ENCODE results near the gene GP1BB.
"Not testable (repeated sequence)": the region's sequence is repeated elsewhere in the genome, so short reads cannot be mapped to it uniquely, and the experiment has no call there.

Gene GP1BB

GRCh38 chr22:19714312-19715187, 8.8 kb upstream of the GP1BB start, which contains the start of gene SEPTIN5:
Gene SEPTIN5, plus strand, starts transcription at chr22:19714503. Its CDS starts 86 bp downstream, at chr22:19714589.
- peak; percentile 66 for DNase-seq (ENCODE audit: low spot score)

DNA sequence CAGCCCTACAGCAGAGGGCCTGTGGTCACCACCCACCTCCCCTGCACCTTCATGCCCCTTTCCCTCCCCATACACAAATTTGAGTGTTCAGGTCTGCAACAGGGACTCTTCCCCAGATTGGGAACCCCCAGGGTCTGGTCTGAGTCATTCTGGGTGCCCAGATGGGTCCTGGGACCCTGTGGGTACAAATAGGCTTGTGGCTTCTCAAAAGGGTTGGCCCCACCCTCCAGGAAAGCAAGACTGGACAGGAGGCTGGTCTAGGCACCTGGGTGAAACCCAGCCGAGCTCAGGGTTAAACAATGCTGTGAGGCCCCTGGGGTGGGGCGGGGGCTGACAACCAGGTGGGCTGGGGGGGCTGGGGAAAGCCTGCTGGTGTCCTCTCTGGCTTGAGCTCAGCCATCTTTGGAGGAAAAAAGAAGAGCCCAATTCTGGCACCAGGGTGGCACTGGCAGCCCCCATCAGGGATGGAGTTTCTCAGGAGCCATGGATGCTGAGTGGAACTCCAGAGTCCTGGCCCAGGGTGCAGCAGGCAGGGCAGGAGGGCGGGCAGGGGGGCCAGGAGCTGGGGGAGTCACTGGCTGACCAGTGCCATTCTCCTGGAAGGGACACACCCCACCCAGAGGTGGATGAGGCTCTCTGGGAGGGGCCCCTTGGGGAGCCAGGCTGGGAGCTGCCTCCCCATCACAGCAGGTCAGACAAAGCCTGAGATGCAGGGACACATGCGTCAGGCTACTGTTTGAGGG, 8.0 kb upstream of the GP1BB start:
- no peak for DNase-seq (ENCODE audit: low spot score)

- no peak for DNase-seq (ENCODE audit: low spot score)
These were observed 7.1 kb upstream of the GP1BB start for GRCh38 chr22:19716041-19716828.

- no peak for DNase-seq (ENCODE audit: low spot score)
These were observed 6.6 kb upstream of the GP1BB start for GRCh38 chr22:19716829-19717105.

DNA sequence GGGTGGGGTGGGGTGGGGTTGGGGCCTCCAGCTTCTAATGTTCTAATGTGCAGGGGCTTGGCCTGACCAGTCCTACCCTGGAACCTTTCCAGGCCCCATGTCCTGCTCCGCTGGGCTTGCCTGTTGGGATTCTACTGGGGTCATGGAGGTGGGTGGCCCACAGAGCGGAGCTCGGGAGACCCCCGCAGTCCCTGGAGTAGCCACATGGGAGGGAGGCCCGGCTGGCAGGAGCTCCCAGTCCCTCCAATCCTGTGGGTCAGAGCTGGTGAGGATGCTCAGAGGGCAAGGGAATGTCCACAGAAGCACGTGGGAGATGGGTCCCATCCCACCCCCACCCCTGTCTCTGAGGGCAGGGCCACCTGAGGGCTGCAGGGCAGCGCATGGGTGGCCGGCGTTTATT, 6.2 kb upstream of the GP1BB start:
- no peak for DNase-seq (ENCODE audit: low spot score)

DNA sequence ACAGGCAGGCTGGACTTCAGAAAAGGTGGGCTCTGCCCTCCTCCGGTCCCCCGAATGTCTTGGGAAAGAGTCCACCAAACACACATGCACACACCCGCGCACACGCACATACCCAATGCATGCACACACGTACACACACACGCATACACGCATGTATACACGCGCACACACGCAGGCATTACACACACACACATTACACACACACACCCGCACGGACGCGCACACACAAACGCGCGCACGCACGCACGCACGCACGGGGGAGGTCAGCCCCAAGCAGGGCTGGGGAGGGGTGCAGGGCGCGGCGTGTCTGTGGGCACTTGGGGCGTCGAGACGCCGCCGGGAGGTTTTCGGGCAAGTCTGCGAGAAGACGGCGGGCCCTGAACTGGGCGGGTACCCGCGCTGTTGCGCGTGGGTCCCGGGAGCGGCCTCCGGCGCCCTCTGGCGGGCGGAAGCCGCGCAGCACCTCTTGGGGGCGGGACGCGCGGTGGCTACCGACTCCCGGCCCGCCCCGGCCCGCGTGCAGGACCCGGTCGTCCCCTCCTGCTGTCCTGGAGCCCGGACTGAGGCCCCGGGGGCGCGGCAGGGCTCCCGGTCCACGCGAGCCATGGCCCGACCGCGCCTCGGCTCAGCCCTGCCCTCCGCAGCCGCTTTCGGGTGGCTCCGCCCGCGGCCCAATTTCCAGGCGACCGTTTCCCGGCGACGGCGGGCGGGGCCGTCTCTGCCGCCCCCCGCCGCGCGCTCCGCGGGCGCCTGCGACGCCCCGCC, 5.5 kb upstream of the GP1BB start:
- peak; percentile 97 for DNase-seq (ENCODE audit: low spot score)

- no peak for DNase-seq (ENCODE audit: low spot score)
These were observed 4.8 kb upstream of the GP1BB start for GRCh38 chr22:19718456-19719049.

DNA sequence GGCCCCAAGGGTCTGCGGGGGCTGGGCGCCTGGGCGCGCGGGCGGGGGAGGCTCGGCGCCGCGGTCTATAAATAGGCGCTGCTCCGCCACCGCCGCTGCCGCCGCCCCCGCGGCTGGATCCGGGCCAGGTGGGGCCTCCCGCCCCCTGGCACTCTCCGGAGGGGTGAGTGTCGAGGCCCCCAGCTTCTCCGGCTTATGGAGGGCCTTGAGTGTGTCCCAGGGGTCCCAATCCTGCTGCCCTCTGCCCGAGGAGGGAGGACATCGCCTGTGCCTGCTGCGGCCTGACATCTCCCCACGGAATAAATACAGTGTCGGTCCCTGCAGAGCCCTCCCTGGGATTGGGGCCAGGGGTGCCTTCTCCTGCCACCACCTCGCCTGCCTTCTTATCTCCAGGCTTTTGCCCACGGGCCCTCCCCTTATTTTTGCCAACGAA, 4.3 kb upstream of the GP1BB start:
- peak; percentile 45 for DNase-seq (ENCODE audit: low spot score)

GRCh38 chr22:19719488-19720021, 3.8 kb upstream of the GP1BB start:
- DNase-seq (ENCODE audit: low spot score), result no peak

DNA sequence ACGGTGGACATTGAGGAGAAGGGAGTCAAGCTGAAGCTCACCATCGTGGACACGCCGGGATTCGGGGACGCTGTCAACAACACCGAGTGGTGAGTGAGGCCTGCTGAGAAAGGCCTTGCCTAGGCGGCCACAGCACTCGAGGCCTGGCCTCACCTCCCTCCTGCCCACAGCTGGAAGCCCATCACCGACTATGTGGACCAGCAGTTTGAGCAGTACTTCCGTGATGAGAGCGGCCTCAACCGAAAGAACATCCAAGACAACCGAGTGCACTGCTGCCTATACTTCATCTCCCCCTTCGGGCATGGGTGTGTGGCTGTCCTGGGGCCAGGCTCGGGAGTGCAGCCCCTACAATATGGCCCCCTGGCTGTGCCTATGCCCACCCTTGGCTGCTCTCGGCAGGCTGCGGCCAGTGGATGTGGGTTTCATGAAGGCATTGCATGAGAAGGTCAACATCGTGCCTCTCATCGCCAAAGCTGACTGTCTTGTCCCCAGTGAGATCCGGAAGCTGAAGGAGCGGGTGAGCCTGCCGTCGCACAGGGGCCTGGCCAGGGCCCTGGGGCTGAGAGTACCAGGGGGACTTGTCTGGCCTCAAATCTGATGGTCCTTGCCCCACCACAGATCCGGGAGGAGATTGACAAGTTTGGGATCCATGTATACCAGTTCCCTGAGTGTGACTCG, 3.0 kb upstream of the GP1BB start:
- no peak for DNase-seq (ENCODE audit: low spot score)

DNA sequence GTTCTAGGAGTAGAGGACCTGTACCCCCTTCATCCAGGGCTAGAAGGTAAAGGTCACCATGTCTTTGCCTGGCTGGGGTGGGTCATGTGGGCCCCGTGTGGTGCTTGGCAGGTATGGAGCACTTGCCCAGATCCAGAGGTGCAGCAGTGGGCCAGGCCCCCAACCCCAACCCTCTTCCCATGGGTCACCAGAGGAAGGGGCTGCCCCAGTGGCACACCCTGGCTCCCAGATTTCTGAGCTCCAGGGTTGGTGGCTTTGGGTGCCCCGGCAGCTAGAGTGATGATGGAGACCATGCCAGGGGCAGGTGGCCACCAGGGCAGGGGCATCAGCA, 2.4 kb upstream of the GP1BB start:
- DNase-seq (ENCODE audit: low spot score), result no peak

DNA sequence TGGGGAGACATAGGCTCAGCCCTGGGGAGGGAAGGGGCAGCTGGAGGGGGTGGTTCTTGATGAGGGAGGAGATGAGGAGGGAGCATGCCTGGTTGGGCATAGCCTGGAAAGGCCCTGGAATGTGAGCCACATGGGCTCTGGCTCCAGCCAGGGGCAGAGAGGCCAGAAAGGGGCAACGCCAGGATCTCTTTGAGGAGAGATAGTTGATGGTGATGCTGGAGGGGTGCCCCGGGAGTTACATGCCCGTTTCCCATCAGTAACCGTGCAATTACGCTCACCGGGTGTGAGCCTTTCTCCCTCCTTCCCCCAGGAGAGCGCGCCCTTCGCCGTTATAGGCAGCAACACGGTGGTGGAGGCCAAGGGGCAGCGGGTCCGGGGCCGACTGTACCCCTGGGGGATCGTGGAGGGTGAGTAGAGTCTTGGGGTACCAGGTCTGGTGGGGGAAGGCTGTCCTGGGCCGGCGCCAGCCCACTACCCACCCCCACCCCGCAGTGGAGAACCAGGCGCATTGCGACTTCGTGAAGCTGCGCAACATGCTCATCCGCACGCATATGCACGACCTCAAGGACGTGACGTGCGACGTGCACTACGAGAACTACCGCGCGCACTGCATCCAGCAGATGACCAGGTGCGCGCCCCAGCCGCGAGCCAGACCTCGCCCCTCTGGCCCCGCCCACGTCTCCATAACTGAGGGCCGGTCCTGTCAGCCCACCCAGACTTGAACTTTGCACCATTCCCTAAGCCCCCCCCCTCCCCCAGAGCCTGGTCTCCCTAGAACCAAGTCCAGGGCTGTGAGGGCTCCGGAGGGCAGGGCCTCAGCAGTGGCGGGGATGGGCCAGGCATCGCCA, 1.8 kb upstream of the GP1BB start:
- no peak for DNase-seq (ENCODE audit: low spot score)

DNA sequence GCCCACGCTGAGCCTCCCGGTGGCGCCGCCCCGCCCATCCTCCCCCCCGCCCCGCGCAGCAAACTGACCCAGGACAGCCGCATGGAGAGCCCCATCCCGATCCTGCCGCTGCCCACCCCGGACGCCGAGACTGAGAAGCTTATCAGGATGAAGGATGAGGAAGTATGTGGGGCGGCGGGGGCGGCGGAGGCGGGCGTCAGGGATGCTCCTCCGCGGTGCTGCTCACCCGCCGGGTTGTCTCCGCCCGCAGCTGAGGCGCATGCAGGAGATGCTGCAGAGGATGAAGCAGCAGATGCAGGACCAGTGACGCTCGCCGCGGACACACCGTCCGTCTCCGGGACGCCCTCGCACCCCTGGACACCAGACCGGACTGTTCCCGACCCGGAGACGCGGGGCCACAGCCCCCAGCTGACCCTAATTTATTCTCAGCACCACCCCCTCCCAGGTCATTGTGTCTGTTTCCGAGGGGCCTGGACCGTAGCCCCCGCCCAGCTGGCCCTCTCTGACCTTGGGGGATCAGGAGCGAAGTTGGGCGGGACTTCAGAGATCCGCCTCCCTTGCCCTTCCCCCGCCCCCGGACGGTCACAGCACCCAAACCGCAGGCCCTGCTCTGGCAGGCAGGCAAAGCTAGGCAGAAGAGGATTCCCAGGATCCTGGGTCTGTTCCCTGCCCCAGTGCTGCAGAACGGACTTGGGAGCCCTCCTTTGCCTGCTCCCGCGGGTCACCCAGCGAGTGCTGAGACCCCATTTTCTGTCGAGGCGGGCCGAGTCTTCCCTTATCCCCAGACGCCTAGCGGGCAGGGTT, 959 bp upstream of the GP1BB start:
- DNase-seq (ENCODE audit: low spot score), result no peak

- DNase-seq (ENCODE audit: low spot score), result no peak
These were observed 432 bp upstream of the GP1BB start for GRCh38 chr22:19722982-19723231.

DNA sequence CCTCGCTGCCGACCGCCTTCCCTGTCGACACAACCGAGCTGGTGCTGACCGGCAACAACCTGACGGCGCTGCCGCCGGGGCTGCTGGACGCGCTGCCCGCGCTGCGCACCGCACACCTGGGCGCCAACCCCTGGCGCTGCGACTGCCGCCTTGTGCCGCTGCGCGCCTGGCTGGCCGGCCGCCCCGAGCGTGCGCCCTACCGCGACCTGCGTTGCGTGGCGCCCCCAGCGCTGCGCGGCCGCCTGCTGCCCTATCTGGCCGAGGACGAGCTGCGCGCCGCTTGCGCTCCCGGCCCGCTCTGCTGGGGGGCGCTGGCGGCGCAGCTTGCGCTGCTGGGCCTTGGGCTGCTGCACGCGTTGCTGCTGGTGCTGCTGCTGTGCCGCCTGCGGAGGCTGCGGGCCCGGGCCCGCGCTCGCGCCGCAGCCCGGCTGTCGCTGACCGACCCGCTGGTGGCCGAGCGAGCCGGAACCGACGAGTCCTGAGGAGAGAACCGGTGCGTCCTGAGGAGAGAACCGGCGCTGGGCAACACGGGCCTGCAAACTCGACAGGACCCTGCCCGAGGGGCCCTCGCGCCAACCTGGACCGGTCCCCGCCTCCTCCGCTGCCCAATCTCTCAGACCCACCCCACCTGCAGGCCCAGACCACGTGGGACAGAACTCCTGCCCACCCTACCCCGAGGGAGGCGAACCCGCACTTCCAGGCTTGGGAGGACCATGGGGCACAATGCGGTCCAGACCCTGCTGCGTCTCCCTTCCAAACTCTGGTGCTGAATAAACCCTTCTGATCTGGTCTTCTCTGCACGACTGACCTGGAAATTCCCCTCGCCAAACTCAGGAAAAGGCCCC, 866 bp downstream of the GP1BB start:
- no peak for DNase-seq (ENCODE audit: low spot score)

- no peak for DNase-seq (ENCODE audit: low spot score)
These were observed 1.8 kb downstream of the GP1BB start for GRCh38 chr22:19724927-19725661.

- DNase-seq (ENCODE audit: low spot score), result not testable (repeated sequence)
These were observed 2.9 kb downstream of the GP1BB start for GRCh38 chr22:19726064-19726788.
